T-helper 2 cell treated with Interferon-gamma antibody and Interleukin-4, amounts not matched to agents 100 ng/mL and 5 ng/mL, for 36 hours (primary cell): ENCODE measurements around the gene ARMC2. TPM values are rescaled to one million over a fixed set of nuclear protein-coding genes. Genes with fewer than 3 reads are reported as not detected.

Experiments
- intact Hi-C: fragments of 100-400 bp; cut with micrococcal nuclease; formaldehyde crosslinking; loops from one replicate; pipeline ENCODE4 v1.15.1; 2023
- total RNA-seq: library from RNA; stranded (reverse); gene quantifications from 2 replicates; pipeline ENCODE4 v1.2.3, GENCODE V29; 2022

The ARMC2 gene
- total RNA-seq, 1 donor from 2014 or later: 6.9 TPM

DNA sequence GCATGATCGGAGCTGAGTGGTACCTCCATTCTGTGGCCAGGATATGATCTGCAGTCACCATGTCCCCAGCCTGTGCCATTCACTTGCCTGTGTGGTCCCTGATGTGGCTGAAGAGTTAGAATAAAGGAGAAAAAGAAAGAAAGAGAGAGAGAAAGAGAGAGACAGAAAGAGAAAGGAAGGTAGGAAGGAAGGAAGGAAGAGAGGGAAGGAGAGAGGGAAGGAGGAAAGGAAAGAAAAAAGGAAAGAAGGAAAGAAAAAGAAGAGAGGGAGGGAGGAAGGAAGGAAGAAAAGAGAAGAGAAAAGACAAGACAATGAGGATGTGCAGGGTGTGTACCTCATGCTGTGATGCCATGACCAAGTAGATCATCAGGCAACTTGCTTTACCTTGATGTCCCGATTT, 22.1 kb downstream of the ARMC2 start:
- intact Hi-C loops: no loop called here

DNA sequence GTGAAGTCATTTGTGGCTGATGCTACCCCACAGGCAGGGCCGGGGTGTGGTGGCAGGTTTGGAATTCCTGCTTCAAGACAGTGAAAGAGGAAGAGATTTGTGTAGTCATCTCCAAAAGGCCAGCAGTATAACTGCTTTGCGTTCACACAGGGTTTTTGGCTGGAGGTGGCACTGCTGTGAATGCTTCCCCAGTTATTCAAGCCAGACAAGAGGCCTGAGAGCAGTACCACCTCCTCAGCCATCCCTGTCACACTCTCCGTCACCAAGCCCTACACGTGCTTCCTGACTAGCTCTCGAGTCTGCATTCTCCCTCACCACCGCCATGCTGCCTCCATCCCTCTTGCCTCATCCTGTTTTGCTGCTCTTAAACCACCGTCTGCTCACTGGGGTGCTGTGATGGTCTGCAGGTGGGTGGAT, 23.9 kb downstream of the ARMC2 start:
- intact Hi-C loops: no loop called here

DNA sequence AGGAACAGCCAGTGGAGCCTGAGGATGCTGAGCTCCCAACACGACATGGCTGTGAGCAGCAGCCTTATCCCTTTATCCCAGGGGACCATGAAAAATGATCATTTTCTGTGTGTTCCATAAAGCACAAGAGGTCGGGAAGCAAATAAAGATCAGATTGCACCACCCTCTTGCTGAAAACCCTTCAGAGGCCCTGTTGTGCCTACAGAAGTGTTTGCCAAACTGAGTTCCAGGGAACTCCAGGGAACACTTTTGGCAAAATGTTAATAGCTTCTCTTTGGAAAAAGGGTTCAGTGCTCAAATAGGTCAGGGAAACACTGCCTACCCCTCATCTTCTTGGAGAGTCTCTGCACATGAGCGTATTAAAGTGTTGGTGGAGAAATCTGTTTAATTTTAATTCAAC, 24.4 kb downstream of the ARMC2 start:
- intact Hi-C loops: no loop called here

DNA sequence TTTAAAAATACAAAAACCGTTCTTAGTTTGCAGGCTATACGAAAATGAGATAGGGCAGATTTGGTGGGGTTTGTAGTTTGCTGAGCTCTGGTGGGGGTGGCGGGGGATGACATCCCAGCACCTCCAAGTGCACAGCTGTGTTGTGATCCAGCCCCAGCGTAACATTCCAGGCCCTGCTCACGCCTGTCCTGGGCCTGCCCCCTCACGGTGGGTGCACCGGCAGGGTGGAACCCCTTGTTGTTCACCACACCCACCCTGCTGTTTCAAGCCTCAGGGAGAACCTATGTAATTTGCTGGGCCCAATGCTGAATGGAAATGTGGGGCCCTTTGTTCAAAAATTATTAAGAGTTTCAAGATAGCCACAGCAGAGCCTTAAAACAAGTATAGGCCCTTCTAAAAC, 25.0 kb downstream of the ARMC2 start:
- intact Hi-C loops: no loop called here

DNA sequence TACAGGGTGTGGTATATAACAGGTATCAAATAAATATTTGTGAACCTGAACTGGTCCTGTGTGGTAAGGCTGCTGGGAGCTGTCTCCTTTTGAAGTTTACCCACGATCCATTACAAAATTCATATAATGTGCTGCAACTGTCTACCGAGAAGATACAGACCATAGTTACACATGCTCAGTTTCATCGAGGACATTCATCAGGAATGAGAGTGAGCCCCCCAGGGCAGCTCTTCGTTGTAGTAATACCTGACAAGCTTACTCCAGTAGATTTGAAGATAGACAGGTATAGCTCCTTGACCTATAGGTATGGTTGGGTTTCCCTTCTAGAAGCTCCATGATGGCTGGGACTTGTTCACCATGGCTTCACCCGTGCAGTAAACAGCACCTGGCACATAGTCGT, 25.7 kb downstream of the ARMC2 start:
- intact Hi-C loops: loop anchor here (1.0 kb wide), 4 partner anchors 8 to 221 kb away; partner anchors contain the start of gene CEP57L1

DNA sequence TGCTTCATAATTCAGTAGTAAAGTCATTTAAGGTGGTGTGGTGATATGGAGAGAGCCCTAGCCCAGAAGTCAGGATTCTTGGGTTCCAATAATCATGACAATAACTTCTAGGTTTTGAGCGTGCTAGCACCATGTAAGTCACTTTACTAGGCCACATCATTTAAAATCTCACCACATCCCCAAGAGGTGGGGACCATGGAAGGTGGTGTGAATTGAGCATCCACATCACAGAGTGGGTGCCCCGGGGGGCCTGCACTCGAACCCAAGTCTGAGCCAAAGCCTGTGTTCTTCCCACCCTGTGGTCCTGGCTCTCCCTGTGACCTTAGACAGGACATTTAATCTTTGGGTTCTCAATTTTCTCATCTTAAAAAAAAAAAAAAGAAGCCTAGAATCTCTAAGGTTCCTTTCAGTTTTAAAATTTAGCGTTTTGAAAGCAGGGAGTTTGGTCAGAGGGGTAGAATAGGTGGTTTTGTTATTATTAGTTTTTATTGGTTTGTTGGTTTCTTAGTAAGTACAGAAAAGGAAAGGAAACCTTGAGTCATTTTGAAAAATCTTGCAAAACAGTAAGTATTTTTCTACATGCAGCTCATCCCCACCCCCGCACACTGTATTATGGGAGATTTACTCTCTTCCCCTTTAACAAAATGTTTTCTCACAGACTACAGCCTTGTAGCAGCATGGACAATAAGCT, 26.4 kb downstream of the ARMC2 start:
- intact Hi-C loops: loop anchor here (1.0 kb wide), 6 partner anchors 8 to 221 kb away; partner anchors contain the start of genes ARMC2 and CEP57L1

DNA sequence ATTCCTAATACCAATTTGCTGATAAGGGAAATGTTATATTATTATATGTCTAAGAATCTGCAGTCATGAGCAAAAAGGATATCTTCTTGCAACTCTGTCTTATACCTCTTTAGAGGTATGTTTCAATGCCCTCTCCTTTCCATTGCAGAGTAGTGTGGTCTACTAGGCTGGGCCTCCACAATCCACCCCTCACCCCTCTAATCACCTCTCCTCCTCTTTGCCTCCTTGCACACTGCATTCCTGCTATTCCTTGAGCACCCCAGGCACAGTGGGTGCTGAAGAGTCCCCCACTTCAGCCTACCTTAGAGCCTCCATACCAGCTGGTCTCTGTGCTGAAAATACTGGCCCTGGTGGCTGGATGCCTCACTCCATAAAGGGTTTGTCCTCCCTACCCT, 26.9 kb downstream of the ARMC2 start:
- intact Hi-C loops: loop anchor here (1.0 kb wide), 2 partner anchors 8 to 27 kb away; partner anchors contain the start of gene ARMC2

DNA sequence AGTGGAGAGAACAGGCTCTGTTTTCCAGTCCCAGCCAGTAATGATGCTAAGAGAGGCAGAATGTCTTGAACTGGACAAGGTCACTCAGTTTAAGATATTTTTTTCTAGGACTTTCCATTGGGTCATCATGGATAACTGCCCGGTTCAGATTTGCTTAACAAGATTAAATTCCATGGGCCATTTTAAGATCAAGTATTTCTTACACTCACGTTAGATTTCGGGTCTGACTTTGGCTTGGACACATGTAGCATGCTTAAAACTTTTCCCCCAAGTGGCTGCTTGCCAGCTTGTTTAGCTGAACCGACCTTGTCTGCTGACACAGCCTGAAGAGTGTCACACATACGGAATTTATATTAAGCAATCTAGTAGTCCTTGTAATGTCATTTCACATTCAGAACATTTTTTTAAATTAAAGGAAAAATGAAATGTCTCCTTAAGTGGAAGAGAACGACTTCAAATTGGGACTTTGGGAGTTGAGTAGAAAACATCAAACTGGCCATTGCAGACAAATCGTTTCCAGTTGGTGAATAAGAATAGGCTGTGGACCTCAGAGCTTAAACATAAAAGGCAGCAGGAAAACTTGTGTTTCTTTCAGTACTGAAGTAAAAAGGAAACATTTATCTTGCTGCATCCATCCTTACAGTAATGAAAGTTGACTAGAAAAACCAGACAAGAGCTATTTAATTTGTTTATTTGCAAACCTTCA, 29.0 kb downstream of the ARMC2 start:
- intact Hi-C loops: no loop called here

DNA sequence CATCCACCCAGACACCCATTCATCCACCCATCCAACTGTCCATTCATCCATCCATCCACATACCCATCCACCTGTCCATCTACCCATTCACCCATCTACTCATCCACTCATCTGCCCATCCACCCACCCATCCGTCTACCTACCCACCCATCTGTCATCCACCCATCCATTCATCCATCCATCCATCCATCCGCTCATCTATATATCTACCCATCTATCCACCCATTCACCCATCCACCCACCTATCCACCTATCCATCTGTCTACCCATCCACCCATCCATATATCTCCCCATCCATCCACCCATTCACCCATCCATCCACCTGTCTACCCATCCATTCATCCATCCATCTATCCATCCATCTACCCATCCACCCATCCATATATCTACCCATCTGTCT, 30.7 kb downstream of the ARMC2 start:
- intact Hi-C loops: no loop called here

DNA sequence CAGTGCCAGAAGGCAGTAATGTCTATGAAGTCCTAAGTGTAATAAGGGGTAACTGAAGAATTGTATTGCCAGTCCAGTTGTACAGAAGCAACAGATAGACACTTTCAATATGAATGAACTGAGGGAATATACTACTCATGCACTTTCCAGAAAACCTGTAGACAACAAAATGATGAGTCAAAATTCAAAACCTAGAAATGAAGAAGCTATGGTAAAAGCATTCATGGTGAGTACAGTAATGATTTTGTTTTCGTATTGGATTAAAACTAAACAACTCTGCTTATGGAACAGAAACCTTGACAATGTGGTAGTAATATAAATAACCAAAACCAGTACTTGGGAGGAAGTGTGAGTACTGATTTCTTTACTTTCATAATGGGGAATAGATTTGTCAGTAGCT, 35.0 kb downstream of the ARMC2 start:
- intact Hi-C loops: loop anchor here (1.0 kb wide), 2 partner anchors 8 to 10 kb away; no protein-coding TSS in a partner anchor

DNA sequence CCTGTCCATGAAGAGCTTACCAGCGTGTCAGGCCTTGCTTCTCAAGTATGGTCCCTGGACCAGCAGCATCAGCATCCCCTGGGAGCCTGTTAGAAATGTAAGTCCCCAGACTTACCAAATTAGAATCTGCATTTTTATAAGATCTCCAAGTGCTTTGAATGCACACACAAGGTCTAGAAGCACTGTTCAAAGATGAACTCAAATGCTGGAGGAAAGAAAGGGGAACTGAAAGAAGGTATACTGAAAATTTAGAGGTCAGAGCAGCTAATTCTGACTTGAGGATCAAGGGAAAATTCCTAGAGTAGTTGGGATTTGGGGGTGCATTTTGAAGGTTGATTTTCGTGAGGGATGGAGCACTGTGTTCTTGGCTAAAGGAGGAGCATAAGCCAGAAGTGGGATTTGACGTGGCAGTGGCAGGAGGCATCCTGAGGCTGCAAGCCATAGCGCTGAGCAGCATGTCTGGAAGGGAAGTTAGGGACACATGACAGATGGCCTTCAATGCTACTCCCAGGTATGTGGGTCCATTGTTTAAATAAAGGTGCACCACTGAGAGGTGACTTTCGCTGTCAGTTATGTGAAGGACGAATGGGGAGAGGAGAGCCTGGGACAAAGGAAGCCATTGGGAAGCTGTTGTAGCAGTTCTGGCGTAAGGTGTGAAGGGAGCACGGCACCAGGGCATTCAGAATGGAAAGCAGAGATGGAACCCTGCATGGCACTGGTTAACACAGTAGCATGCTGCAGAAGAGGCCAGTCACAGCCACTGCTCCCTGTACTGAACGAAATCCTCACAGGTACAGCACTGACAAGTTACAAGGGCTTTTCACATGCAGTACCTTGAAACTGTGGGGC, 36.2 kb downstream of the ARMC2 start:
- intact Hi-C loops: loop anchor here (5.0 kb wide), 1 partner anchor 37 kb away; the partner anchor contains the start of gene ARMC2

DNA sequence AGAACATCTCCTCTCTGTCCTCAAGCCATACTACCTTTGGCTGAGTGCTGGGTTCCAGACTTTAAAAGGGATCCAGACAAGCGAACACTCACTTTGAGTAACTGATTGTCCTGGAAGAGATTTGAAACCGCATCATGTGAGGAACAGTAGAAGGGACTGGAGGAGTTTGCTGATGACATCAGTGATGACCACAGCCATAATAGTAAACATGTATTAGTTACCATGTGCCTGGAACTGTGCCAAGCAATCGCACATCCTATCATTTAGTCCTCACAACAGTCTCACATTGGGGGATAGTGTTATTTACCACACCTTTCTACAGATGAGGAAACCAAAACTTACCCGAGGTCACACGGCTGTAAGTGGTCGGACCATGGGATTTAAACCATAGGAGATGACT, 39.8 kb downstream of the ARMC2 start:
- intact Hi-C loops: loop anchor here (5.0 kb wide), 1 partner anchor 41 kb away; the partner anchor contains the start of gene ARMC2

DNA sequence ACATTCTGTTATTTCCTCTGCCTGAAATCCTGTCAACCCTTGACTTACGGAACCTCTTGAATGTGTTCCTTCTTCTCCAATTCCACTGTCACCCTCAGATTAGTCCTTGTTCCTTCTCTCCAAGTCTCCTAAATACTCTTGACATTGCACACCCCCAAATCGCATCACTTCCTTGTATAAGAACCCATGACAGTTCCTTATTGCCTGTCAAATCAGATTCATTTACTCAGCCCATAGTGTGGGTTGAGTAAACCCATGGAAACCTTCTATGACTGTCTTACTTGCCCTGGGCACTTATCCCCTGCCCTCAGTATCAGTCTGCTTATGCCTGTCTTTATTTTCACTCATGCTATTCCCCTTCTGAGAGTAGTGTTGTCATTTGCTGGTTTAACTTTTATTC, 40.5 kb downstream of the ARMC2 start:
- intact Hi-C loops: loop anchor here (5.0 kb wide), 1 partner anchor 41 kb away; the partner anchor contains the start of gene ARMC2

DNA sequence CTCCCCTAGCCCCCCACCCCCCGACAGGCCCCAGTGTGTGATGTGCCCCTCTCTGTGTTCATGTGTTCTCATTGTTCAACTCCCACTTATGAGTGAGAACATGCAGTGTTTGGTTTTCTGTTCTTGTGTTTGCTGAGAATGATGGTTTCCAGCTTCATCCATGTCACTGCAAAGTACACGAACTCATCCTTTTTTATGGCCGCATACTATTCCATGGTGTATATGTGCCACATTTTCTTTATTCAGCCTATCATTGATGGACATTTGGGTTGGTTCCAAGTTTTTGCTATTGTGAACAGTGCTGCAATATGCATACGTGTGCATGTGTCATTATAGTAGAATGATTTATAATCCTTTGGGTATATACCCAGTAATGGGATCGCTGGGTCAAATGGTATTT, 42.7 kb downstream of the ARMC2 start:
- intact Hi-C loops: loop anchor here (5.0 to 10.0 kb wide), 2 partner anchors 109 to 114 kb away; no protein-coding TSS in a partner anchor

DNA sequence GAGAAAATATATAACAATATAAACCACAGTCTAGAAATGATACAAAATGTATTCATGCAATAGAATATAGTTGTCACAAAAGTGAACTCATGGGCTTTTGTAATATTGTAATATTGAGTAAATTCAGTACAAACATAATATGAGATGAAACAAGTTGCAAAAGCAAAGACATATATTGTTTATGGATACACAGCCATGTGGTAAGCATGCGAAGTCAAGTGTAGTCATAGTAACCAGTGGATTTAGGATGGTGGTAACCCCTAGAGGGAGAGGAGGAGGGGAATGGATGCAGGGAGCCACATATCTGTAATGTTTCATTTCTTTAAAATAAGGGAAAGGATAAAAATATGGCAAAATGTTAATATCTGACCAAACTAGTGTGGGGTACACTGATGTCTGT, 47.3 kb downstream of the ARMC2 start:
- intact Hi-C loops: loop anchor here (5.0 to 10.0 kb wide), 4 partner anchors 109 to 487 kb away; partner anchors contain the start of gene CD164

DNA sequence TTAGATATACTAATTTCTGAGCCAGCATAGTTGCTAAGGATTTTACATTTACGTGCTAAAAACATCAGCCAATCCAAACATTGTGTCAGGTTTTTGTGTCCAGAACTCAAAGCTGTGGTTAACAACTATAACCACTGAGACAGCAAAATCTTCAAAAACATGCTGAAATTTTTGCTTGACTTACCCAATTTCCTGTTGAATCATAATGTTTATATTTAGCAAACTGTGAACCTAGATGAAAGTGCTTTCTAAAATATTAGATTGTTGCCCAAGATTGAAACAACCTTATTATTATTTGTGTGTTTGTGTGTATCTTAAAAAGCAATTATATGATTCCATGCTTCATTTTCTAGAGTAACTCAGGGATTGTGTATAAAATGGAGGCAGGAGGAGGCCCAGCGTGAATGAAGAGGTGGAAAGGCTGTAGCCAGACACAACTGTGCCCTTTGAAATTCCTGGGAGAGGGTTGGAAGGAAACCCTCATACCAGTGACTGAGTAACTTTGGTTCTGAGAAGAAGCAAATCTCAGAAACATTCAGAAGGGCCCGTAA, 48.0 kb downstream of the ARMC2 start:
- intact Hi-C loops: loop anchor here (1.0 to 10.0 kb wide), 6 partner anchors 22 to 486 kb away; partner anchors contain the start of gene CD164

DNA sequence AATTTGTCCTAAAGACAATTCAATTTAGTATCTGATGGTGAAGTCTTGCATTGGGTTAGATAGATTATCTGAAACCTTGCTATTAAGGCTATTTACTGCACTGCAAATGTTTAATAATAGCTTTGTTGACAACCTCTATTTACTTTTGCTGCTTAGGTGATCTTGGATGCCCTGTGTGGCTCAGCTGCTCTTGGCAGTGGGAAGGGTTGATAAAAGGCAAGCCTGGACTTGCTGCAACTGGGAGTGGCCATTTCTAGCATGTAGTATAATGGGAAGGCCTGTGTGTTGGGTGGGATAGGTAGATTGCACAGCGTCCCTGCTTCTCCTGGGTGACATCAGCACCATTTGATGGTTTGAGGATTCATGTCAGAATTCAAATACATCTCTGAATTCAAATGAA, 49.1 kb downstream of the ARMC2 start:
- intact Hi-C loops: loop anchor here (2.0 to 10.0 kb wide), 5 partner anchors 45 to 485 kb away; partner anchors contain the start of gene CD164

DNA sequence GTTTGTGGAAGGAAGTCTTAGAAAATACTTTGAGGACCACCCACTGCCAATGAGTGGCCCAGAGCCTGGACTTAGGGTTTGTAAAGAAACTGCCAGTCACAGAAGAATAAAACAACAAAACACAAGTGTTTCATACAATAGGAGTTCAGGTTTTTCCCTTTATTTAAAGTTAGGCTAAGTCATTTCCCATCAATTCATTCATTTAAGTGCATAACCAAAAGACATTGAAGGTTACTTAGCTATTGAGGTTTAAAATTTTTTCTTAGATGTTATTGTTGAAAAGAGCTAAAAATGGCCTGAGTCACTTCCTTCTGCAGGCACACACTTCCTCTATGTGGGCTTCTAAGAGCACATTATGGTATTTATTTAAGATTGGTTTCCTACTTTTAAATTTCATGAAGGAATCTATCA, 54.2 kb downstream of the ARMC2 start:
- intact Hi-C loops: no loop called here

DNA sequence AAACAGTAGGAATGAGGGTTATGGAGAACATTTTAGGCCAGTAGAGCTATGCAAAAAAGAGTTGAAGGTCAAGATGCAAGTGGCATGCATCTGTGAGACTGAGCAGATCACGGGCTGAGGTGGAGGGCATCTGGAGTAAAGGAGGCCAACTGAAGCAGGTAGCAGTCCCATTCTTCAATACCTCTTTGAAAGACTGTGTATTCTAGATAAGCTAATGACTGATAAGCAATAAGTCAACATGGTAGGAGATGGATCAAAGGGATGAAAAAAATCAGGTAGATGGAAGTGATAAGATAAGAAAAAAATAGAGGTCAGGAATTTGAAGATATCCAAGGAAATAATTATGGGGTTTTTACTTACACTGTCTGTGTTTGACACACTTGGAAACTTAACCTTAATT, 55.6 kb downstream of the ARMC2 start:
- intact Hi-C loops: no loop called here

DNA sequence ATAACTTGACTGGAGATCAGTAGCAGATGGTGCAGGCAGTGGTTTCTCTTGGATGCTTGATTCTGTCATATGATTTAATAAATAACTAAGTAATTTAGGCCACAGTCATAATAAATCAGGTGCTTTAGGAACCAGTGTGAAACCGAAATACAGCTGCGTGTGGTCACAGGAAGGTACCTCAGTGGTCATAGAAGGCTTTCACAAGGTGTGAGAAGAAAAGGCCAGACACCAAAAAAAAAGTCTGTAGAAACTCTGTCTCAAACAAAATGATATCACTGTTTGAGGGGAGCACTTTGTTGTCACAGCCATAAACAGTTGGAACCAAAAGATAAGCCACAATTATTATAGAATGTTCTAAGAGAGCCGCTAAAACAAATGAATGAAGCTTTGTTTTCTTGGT, 56.5 kb downstream of the ARMC2 start:
- intact Hi-C loops: no loop called here
